Sigmoid colon (tissue), 7 donors: ENCODE results near the gene KRT5. TPM values are rescaled to one million over a fixed set of nuclear protein-coding genes. Genes with fewer than 3 reads are reported as not detected.
"Not testable (repeated sequence)": the region's sequence is repeated elsewhere in the genome, so short reads cannot be mapped to it uniquely, and the experiment has no call there.

Experiments
- DNase-seq: peaks from one replicate; pipeline ENCODE4 v3.0.0-alpha.2; 2019
- H3K27ac ChIP-seq, 4 donors: fragments of 200-600 bp; sonication (generic); one replicate each; pipeline ENCODE4 v1.5.1; 2016 to 2019; ENCODE audit warnings: mild to moderate bottlenecking in 1 of 4
- H3K27me3 ChIP-seq, 3 donors: fragments of 200-600 bp; sonication (generic); one replicate each; pipeline ENCODE4 v1.5.1; 2019; ENCODE audit warnings: mild to moderate bottlenecking in 1 of 3
- H3K36me3 ChIP-seq, 4 donors: fragments of 200-600 bp; sonication (generic); one replicate each; pipeline ENCODE4 v1.5.1; 2016 to 2019
- H3K4me1 ChIP-seq, 4 donors: fragments of 200-600 bp; sonication (generic); one replicate each; pipeline ENCODE4 v1.5.1; 2017 to 2019
- H3K4me3 ChIP-seq, 4 donors: fragments of 200-600 bp; sonication (generic); one replicate each; pipeline ENCODE4 v1.5.1; 2017 to 2019; ENCODE audit warnings: mild to moderate bottlenecking in 2 of 4, moderate library complexity in 1 of 4
- H3K9me3 ChIP-seq, 4 donors: fragments of 200-600 bp in 3 of 4; sonication (generic) in 3 of 4; one replicate each; pipeline versions ENCODE4 v1.5.1 to v1.6.1; 2013 to 2019
- EP300 ChIP-seq, 4 donors: sonication (generic); formaldehyde crosslinking; IDR thresholded peaks; one replicate each; pipeline ENCODE4 v1.6.1; 2017; ENCODE audit warnings: antibody characterized with exemption in 4 of 4
- POLR2A ChIP-seq, 2 donors: fragments of 450-650 bp; IDR thresholded peaks; one replicate each; pipeline ENCODE4 v1.6.1; 2016; ENCODE audit warnings: antibody characterized with exemption in 2 of 2, mild to moderate bottlenecking in 2 of 2, moderate library complexity in 2 of 2
- POLR2AphosphoS5 ChIP-seq, 4 donors: sonication (generic); formaldehyde crosslinking; IDR thresholded peaks; one replicate each; pipeline ENCODE4 v1.6.1; 2017; ENCODE audit warnings: antibody characterized with exemption in 4 of 4
- WGBS, 2 donors: extraction: QIAGEN DNeasy Blood & Tissue Kit; methylation state at CpG; one replicate each; pipeline ENCODE4 v1.1.7; 2013; 5-methylcytosine and 5-hydroxymethylcytosine counted together
- intact Hi-C: fragments of 100-400 bp; cut with DNase I; formaldehyde crosslinking; loops from one replicate; pipeline ENCODE4 v1.15.1; 2023
- polyA plus RNA-seq, 3 donors: library from polyadenylated mRNA; stranded (reverse); fragments of 200-250 nt; gene quantifications; one replicate each; pipeline ENCODE4 v1.2.3, GENCODE V29; 2013
- total RNA-seq, 4 donors: library from RNA; depleted of rRNA; stranded (reverse); fragments of >200 nt; gene quantifications; one replicate each; pipeline ENCODE4 v1.1.0, GENCODE V29; 2016
- TF ChIP-seq, protein P1 (sequence below), 4 experiments: fragments of 450-650 bp in 3 of 4; fragments of 200-600 bp in 1 of 4; IDR thresholded peaks; one replicate each; pipeline ENCODE4 v1.5.1; 2016 to 2019; ENCODE audit warnings: antibody characterized with exemption in 4 of 4, mild to moderate bottlenecking in 3 of 4, moderate library complexity in 2 of 4
- donor health status: healthy with polysubstance abuse.
- donor health status: Bipolar disorder and iron deficiency.
- donor health status: healthy.

KRT5 gene
- total and polyA plus RNA-seq, 7 donors = 0.36 to 7.8 (median 1.1) TPM; not detected in 4

DNA sequence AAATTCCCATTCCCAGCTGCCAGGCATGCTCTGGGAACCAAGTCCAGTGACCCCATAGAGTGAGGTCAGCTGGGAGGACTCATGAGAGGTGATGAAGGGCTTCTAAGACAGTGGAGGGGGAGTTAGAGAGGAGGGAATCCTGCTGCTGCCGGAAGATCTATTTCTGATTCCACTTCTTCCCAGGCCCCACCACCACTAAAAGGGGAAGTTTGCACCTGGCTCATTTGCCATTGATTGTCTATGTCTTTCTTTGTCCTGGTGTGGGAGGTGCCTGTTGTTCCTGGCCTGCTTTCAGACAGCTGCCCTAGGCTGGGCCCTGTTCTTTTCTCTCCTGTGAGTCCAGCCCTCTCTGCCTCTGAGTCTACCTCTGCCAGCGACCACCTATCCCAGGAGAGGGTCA is 24.1 kb downstream of the KRT5 start:
- Histone ChIP-seq H3K27me3 (no peaks in the 10 kb centered on the region), H3K4me1 (peaks cover 0 to 35% (median 17%) of the 10 kb centered on the region in 4 donors), H3K36me3 (no peaks in the 10 kb centered on the region), H3K4me3 (no peak overlapping the region), H3K27ac (no peak overlapping the region), H3K9me3 (no peaks in the 10 kb centered on the region)
- DNase-seq = no peak
- TF ChIP-seq EP300 (IDR thresholded peaks at IDR 0.05) = no peak
- no peak for TF ChIP-seq POLR2A (IDR thresholded peaks at IDR 0.05)
- TF ChIP-seq POLR2AphosphoS5 (IDR thresholded peaks at IDR 0.05) = no peak
- TF ChIP-seq, protein P1, sequence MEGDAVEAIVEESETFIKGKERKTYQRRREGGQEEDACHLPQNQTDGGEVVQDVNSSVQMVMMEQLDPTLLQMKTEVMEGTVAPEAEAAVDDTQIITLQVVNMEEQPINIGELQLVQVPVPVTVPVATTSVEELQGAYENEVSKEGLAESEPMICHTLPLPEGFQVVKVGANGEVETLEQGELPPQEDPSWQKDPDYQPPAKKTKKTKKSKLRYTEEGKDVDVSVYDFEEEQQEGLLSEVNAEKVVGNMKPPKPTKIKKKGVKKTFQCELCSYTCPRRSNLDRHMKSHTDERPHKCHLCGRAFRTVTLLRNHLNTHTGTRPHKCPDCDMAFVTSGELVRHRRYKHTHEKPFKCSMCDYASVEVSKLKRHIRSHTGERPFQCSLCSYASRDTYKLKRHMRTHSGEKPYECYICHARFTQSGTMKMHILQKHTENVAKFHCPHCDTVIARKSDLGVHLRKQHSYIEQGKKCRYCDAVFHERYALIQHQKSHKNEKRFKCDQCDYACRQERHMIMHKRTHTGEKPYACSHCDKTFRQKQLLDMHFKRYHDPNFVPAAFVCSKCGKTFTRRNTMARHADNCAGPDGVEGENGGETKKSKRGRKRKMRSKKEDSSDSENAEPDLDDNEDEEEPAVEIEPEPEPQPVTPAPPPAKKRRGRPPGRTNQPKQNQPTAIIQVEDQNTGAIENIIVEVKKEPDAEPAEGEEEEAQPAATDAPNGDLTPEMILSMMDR (IDR thresholded peaks at IDR 0.05) = no peak
- intact Hi-C loops = no loop called here
- 51 to 59% methylated on average over 2 of the region's 2 CpGs for WGBS, 2 donors

DNA sequence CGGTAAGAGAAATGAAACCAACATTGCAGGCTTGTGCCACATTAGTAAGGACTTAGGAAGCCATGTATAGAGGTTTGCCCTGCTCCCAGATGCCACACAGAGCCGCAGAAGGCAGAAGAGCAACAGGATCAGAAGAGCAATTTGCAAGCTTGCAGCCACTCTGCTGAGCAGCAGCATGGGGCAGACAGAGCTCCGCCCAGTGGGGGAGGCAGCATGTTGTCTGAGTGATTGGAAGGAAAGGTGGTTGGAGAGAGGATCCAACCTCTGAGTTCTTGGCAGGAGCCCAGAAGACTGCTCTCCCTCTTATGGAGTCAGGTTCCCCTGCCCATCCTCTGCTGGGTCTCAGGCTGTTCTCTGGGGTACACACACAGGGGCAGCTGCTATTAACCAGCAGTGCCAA is 24.8 kb downstream of the KRT5 start:
- H3K36me3 ChIP-seq = no peaks in the 10 kb centered on the region
- H3K27me3 ChIP-seq = no peaks in the 10 kb centered on the region
- H3K4me3 ChIP-seq = no peak overlapping the region
- H3K4me1 ChIP-seq = peaks cover 0 to 35% (median 17%) of the 10 kb centered on the region in 4 donors
- no peak for DNase-seq
- TF ChIP-seq POLR2AphosphoS5 (IDR thresholded peaks at IDR 0.05) (no peak), EP300 (IDR thresholded peaks at IDR 0.05) (no peak), POLR2A (IDR thresholded peaks at IDR 0.05) (no peak)
- TF ChIP-seq, protein P1 (IDR thresholded peaks at IDR 0.05) = no peak
- H3K27ac ChIP-seq = peak overlapping the region in 2 of 4 donors; percentile 5 to 8
- intact Hi-C loops = no loop called here
- no peaks in the 10 kb centered on the region for H3K9me3 ChIP-seq
- 37 to 47% methylated on average over 3 of the region's 3 CpGs for WGBS, 2 donors

DNA sequence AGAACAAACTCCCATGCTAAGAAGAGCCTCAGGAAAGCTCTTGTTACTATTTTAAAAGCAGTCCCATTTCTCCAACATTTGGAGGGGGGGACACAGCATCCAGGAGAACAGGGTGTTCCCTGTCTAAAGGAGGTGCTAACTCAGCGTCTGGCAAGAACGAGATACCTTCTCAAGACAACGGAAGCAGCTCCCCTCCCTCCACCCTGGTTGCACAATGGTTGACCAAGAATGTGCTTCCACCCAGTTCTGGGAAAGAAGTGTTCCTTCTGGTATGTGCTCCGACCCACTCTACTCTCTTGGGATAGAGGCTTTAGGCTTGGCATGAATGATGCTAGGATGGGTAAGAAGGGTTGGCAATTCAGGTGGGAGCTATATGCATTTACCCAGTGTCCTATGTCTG is 25.7 kb downstream of the KRT5 start:
- peaks cover 0 to 35% (median 17%) of the 10 kb centered on the region in 4 donors for H3K4me1 ChIP-seq
- 63 to 78% methylated on average over 4 of the region's 4 CpGs for WGBS, 2 donors
- H3K27me3 ChIP-seq = no peaks in the 10 kb centered on the region
- no peak overlapping the region for H3K4me3 ChIP-seq
- H3K36me3 ChIP-seq = no peaks in the 10 kb centered on the region
- no peak for TF ChIP-seq POLR2A (IDR thresholded peaks at IDR 0.05)
- peak; percentile 4 to 59 (median 46) for TF ChIP-seq POLR2AphosphoS5 (IDR thresholded peaks at IDR 0.05)
- no peaks in the 10 kb centered on the region for H3K9me3 ChIP-seq
- peak; percentile 87 for DNase-seq
- intact Hi-C loops = no loop called here
- no peak overlapping the region for H3K27ac ChIP-seq

DNA sequence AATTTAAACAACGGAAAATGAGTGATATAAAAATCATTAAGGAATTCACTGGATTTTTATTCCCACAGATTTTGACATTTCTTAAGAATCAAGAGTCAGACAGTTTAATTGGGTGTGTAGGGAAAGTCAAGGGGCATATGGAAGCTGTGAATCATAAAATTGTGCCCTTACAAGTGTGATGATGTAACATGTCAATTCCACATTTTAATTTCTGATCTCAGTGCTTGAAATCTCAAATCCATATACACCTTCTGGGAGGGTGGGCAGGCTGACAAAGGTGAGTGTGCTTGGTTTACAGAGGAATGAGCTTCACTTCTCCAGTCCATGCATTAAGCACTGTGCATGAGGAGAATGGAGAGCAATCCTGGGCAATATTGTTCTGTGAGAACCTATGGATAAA is 26.1 kb downstream of the KRT5 start:
- no peaks in the 10 kb centered on the region for H3K36me3 ChIP-seq
- no peaks in the 10 kb centered on the region for H3K27me3 ChIP-seq
- H3K4me3 ChIP-seq = no peak overlapping the region
- H3K9me3 ChIP-seq = no peaks in the 10 kb centered on the region
- H3K27ac ChIP-seq = no peak overlapping the region
- peaks cover 0 to 35% (median 17%) of the 10 kb centered on the region in 4 donors for H3K4me1 ChIP-seq
- WGBS, 2 donors = 73 to 87% methylated on average over 1 of the region's 1 CpG
- TF ChIP-seq POLR2A (IDR thresholded peaks at IDR 0.05) = no peak
- no peak for TF ChIP-seq EP300 (IDR thresholded peaks at IDR 0.05)
- TF ChIP-seq, protein P1 (IDR thresholded peaks at IDR 0.05) = no peak
- TF ChIP-seq POLR2AphosphoS5 (IDR thresholded peaks at IDR 0.05) = no peak
- intact Hi-C loops = no loop called here
- no peak for DNase-seq

DNA sequence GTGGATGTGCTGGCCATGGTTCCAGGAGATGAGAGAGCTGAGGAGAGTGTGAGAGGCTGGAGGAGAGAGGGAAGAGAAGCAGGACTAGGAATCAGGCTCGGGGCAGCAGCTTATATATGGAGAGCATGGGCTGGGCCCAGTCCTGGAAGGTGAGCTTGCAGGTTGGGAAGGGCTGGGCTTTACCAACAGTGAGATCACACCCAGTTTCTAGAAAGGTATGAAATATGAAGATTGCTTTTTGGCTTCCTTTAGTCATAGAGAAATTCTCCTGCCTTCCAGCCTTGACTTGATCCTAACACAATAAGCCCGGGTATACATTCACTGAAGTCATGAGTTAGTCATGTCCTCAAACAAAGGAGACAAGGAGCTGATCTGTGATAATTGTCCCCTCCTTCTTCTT is 27.0 kb downstream of the KRT5 start, which contains the start of gene KRT6A:
TSS of gene KRT6A (minus strand) at position 86 of the 400 bp plus-strand sequence. CDS start at position 17, 69 bp downstream.
- DNase-seq = no peak
- Histone ChIP-seq H3K36me3 (no peaks in the 10 kb centered on the region), H3K27ac (no peak within 1 kb of the TSS), H3K4me1 (peaks cover 0 to 35% (median 17%) of the 10 kb centered on the region in 4 donors), H3K27me3 (no peaks in the 10 kb centered on the region), H3K9me3 (no peaks in the 10 kb centered on the region), H3K4me3 (no peak within 1 kb of the TSS)
- intact Hi-C loops = no loop called here
- TF ChIP-seq, protein P1 (IDR thresholded peaks at IDR 0.05) = no peak
- TF ChIP-seq POLR2AphosphoS5 (IDR thresholded peaks at IDR 0.05) = no peak
- no peak for TF ChIP-seq EP300 (IDR thresholded peaks at IDR 0.05)
- TF ChIP-seq POLR2A (IDR thresholded peaks at IDR 0.05) = no peak
- 81 to 91% methylated on average over 2 of the region's 2 CpGs for WGBS, 2 donors

DNA sequence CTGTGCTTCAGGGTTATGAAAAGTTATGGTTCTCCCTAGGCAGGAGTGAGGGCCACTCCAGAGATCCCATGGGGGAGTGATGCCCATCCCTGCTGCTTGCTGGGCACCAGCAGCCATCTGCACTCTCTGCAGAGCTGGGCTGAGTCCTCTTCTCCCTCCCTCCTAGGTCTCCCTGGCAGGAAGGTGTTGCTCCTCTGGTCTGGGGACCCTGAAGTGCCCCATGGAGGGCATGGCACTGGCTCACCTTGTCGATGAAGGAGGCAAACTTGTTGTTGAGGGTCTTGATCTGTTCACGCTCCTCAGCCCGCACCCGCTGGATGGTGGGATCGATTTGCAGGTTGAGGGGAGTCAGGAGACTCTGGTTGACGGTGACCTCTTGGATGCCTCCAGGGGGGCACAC is 27.8 kb downstream of the KRT5 start:
- H3K36me3 ChIP-seq, DNase-seq, H3K27ac ChIP-seq, H3K27me3 ChIP-seq, H3K4me3 ChIP-seq, H3K9me3 ChIP-seq, intact Hi-C loops: not testable (repeated sequence)
- WGBS, 2 donors = 95% methylated on average over 6 of the region's 6 CpGs
- peaks cover 0 to 35% (median 17%) of the 10 kb centered on the region in 4 donors for H3K4me1 ChIP-seq

DNA sequence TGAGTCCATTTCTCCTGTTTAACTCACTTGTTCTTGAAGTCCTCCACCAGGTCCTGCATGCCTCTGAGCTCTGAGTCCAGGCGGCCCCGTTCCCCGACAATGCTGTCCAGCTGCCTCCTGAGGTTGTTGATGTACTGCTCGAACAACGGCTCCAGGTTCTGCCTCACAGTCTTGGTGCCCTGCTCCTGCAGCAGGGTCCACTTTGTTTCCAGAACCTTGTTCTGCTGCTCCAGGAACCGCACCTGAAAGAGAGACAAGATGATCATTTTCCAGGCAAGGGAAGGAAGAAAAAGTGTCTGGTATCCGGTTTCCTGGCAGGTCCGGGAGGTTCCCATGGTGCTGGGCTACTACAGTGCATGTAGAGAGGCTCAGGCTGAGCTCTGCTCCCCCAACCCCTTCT is 28.7 kb downstream of the KRT5 start:
- peaks cover 0 to 28% (median 17%) of the 10 kb centered on the region in 4 donors for H3K4me1 ChIP-seq

More for the DNA sequence above, 28.7 kb downstream of the KRT5 start:
- H3K27me3 ChIP-seq, intact Hi-C loops, H3K4me3 ChIP-seq, H3K9me3 ChIP-seq, H3K36me3 ChIP-seq, H3K27ac ChIP-seq, DNase-seq: not testable (repeated sequence)
- 88% methylated on average over 8 of the region's 8 CpGs for WGBS, 2 donors
